Astrocyte (in vitro differentiated cells and primary cell): Measurements from ENCODE around the gene AUTS2. TPM values are rescaled to one million over a fixed set of nuclear protein-coding genes. Genes with fewer than 3 reads are reported as not detected.

Source experiments
- DNase-seq: peaks from one replicate; pipeline ENCODE4 v3.0.0-alpha.2; 2010; ENCODE audit warnings: low read depth
- FAIRE-seq: peaks from 2 replicates; lab custom pipeline; 2011; peaks lifted over from hg19 to GRCh38; lab: Jason Lieb, UNC
- H2AFZ ChIP-seq: 2 replicates; pipeline ENCODE4 v1.6.0; 2012; ENCODE audit warnings: low read depth, low read length, inconsistent platforms
- H3K27ac ChIP-seq: 2 replicates; pipeline ENCODE4 v1.5.1; 2011; ENCODE audit warnings: low read depth, low read length, inconsistent platforms
- H3K27me3 ChIP-seq: 2 replicates; pipeline ENCODE4 v1.6.0; 2011; ENCODE audit warnings: low read length, inconsistent platforms; ENCODE audit not compliant: insufficient read depth
- H3K36me3 ChIP-seq: 2 replicates; pipeline ENCODE4 v1.5.1; 2011; ENCODE audit warnings: low read length, inconsistent platforms; ENCODE audit not compliant: insufficient read depth
- H3K4me1 ChIP-seq: 2 replicates; pipeline ENCODE4 v1.5.1; 2011; ENCODE audit warnings: low read length, inconsistent platforms; ENCODE audit not compliant: insufficient read depth
- H3K4me2 ChIP-seq: 2 replicates; pipeline ENCODE4 v1.6.0; 2012; ENCODE audit warnings: low read length, inconsistent platforms
- H3K4me3 ChIP-seq: 2 replicates; pipeline ENCODE4 v1.5.1; 2011; ENCODE audit warnings: low read depth, mild to moderate bottlenecking, low read length, inconsistent platforms; ENCODE audit not compliant: insufficient read depth
- H3K79me2 ChIP-seq: 2 replicates; pipeline ENCODE4 v1.6.0; 2012; ENCODE audit warnings: mild to moderate bottlenecking, low read length, inconsistent platforms; ENCODE audit not compliant: insufficient read depth
- H3K9ac ChIP-seq: 2 replicates; pipeline ENCODE4 v1.6.0; 2012; ENCODE audit warnings: mild to moderate bottlenecking, low read length, inconsistent platforms
- H3K9me3 ChIP-seq: 2 replicates; pipeline ENCODE4 v1.5.1; 2012; ENCODE audit warnings: low read depth, mild to moderate bottlenecking, low read length, inconsistent platforms; ENCODE audit not compliant: insufficient read depth
- H4K20me1 ChIP-seq: 2 replicates; pipeline ENCODE4 v1.6.0; 2012; ENCODE audit warnings: low read length, inconsistent platforms; ENCODE audit not compliant: insufficient read depth
- H3K27ac Mint-ChIP-seq: one replicate; pipeline ENCODE4 v1.8.0; 2021; ENCODE audit warnings: mild to moderate bottlenecking, mixed read lengths; ENCODE audit not compliant: unreplicated experiment
- H3K27me3 Mint-ChIP-seq: one replicate; pipeline ENCODE4 v1.8.0; 2021; ENCODE audit warnings: low read depth, mixed read lengths; ENCODE audit not compliant: unreplicated experiment
- H3K36me3 Mint-ChIP-seq: one replicate; pipeline ENCODE4 v1.8.0; 2021; ENCODE audit warnings: low read depth, mixed read lengths; ENCODE audit not compliant: unreplicated experiment
- H3K4me1 Mint-ChIP-seq: one replicate; pipeline ENCODE4 v1.8.0; 2021; ENCODE audit warnings: low read depth, mixed read lengths; ENCODE audit not compliant: unreplicated experiment
- H3K4me3 Mint-ChIP-seq: one replicate; pipeline ENCODE4 v1.8.0; 2021; ENCODE audit warnings: mild to moderate bottlenecking, moderate library complexity, mixed read lengths; ENCODE audit not compliant: unreplicated experiment
- H3K9me3 Mint-ChIP-seq: one replicate; pipeline ENCODE4 v1.8.0; 2021; ENCODE audit warnings: mild to moderate bottlenecking, mixed read lengths; ENCODE audit not compliant: unreplicated experiment
- CTCF ChIP-seq: IDR thresholded peaks from 2 replicates; pipeline ENCODE4 v1.5.1; 2011; ENCODE audit warnings: low read depth, mild to moderate bottlenecking, inconsistent platforms, low read length, moderate library complexity; ENCODE audit not compliant: insufficient read depth
- EZH2 ChIP-seq: IDR thresholded peaks from 2 replicates; pipeline ENCODE4 v1.6.1; 2012; ENCODE audit warnings: mild to moderate bottlenecking, low read length, inconsistent platforms; ENCODE audit not compliant: insufficient read depth
- total RNA-seq: library from RNA; stranded (reverse); gene quantifications from 2 replicates; pipeline ENCODE4 v1.2.1, GENCODE V29; 2021

AUTS2 gene
- total RNA-seq, 1 donor from 2014 or later, result 73.2 TPM

DNA sequence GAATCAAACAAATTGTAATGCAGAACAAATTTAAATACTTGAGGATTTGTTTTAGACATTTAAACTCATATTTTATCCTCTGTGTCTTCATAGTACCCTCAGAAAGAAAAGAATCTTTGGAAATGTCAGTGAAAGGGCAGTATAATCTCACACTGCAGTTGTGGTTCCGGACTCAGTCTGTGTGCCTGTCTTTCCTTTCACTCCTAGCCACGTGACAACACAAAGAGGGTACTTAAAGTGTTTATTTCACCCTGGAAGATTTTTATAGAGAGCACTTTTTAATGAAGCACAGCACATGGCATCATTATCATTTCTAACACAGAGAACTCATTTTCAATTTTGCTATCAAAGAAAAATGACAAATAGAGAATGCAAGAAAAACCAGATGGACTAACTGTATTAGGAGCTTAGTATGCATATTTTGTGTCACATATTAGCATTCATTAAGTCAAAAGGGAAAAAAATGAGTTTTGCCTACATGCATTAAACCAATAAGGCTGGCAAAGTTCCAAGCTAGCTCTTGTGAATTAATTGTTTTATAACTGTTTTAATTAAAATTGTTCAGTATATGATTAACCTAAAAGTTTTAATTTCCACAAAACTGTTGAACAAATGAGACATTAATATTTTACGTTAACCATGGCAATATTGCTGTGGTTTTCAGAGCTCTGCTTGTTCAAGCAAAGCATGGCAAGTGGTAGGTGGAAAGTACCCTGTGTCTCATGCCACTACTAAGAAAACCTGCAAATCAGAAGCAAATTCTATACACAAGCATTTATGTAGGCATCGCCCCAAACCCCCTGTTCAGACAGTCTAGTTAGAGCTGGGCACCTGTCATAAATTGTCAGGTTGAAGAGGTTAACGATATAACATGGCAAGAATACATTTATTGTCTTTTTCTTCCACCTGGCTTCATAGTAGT, 65.9 kb downstream of the AUTS2 start:
- Histone ChIP-seq H3K9me3 (no peaks in the 10 kb centered on the region), H2AFZ (no peak overlapping the region), H3K4me2 (no peak overlapping the region), H3K27ac (no peak overlapping the region), H3K4me3 (no peak overlapping the region), H4K20me1 (peaks cover 51% of the 10 kb centered on the region), H3K36me3 (no peaks in the 10 kb centered on the region), H3K79me2 (peaks cover 31% of the 10 kb centered on the region), H3K9ac (no peak overlapping the region), H3K27me3 (no peaks in the 10 kb centered on the region), H3K4me1 (no peaks in the 10 kb centered on the region)
- Mint-ChIP-seq H3K4me3 (no peak overlapping the region), H3K9me3 (no peaks in the 10 kb centered on the region), H3K36me3 (no peaks in the 10 kb centered on the region), H3K27ac (no peak overlapping the region), H3K4me1 (peaks cover 15% of the 10 kb centered on the region), H3K27me3 (no peaks in the 10 kb centered on the region)
- FAIRE-seq (no peak), DNase-seq (no peak)
- no peak for TF ChIP-seq CTCF
- TF ChIP-seq EZH2, result no peak

DNA sequence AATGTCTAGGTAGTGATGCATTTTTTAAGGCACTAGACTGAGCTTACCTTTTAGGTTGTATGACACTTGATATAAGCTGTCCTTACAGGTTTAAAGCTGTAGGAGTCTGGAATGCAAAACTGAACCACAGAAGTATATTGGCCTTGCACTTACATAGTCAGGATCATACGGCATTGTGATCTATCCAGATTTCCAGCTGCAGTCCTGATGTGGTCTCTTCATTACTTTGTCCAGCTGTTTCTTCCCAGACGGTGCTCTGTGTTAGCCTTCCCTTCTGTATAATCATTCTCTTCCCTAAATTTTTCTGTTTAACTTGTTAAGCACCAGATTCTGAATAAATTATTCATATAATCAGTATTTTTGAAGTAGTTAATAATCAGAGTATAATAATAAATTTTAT, 67.1 kb downstream of the AUTS2 start:
- Mint-ChIP-seq H3K27ac (no peak overlapping the region), H3K4me1 (peaks cover 14% of the 10 kb centered on the region), H3K36me3 (no peaks in the 10 kb centered on the region), H3K4me3 (no peak overlapping the region), H3K9me3 (no peaks in the 10 kb centered on the region), H3K27me3 (no peaks in the 10 kb centered on the region)
- H3K27ac ChIP-seq, result no peak overlapping the region
- no peak overlapping the region for H3K4me2 ChIP-seq
- peaks cover 2% of the 10 kb centered on the region for H3K4me1 ChIP-seq
- no peaks in the 10 kb centered on the region for H3K9me3 ChIP-seq
- FAIRE-seq (no peak), DNase-seq (no peak)
- no peaks in the 10 kb centered on the region for H3K27me3 ChIP-seq
- H3K79me2 ChIP-seq, result peaks cover 31% of the 10 kb centered on the region
- no peaks in the 10 kb centered on the region for H3K36me3 ChIP-seq
- no peak overlapping the region for H2AFZ ChIP-seq
- H3K9ac ChIP-seq, result no peak overlapping the region
- no peak for TF ChIP-seq EZH2
- no peak for TF ChIP-seq CTCF
- H4K20me1 ChIP-seq, result peaks cover 47% of the 10 kb centered on the region
- no peak overlapping the region for H3K4me3 ChIP-seq

DNA sequence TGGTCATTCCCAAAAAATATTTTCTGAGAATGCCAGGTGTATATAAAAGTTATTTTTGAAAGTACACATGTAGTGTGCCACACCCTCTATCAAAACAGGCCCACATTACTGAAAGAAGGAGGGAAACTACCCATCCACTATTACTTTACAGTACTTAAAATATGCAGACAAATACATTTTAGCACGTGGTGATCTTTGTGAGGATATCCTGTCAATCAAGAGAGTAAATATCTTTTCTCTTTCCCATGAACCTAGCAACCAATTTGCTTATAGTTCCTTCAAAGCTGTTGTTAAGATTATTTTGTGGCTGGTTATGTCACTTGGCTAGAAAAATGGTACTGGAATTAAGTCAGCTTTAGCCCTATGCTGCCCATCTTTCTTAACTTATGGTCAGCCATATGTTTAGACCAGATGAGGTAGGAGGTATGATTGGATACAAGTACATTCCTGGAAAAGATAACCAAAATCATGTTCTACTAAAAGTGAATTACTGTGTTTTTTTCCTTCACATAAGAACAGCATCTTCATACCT, 70.1 kb downstream of the AUTS2 start:
- FAIRE-seq (no peak), DNase-seq (no peak)
- Mint-ChIP-seq H3K4me3 (no peak overlapping the region), H3K27ac (no peak overlapping the region), H3K27me3 (no peaks in the 10 kb centered on the region), H3K36me3 (no peaks in the 10 kb centered on the region), H3K4me1 (peaks cover 18% of the 10 kb centered on the region), H3K9me3 (no peaks in the 10 kb centered on the region)
- no peaks in the 10 kb centered on the region for H3K36me3 ChIP-seq
- TF ChIP-seq EZH2 (no peak), CTCF (no peak)
- H3K9ac ChIP-seq, result no peak overlapping the region
- no peaks in the 10 kb centered on the region for H3K27me3 ChIP-seq
- no peak overlapping the region for H3K4me2 ChIP-seq
- no peak overlapping the region for H3K27ac ChIP-seq
- H3K9me3 ChIP-seq, result no peaks in the 10 kb centered on the region
- H3K4me3 ChIP-seq, result no peak overlapping the region
- peaks cover 5% of the 10 kb centered on the region for H3K4me1 ChIP-seq
- peaks cover 48% of the 10 kb centered on the region for H4K20me1 ChIP-seq
- peaks cover 24% of the 10 kb centered on the region for H3K79me2 ChIP-seq
- no peak overlapping the region for H2AFZ ChIP-seq
